HepG2 (cell line): ENCODE data around the gene GTF2F1. TPM values are rescaled to one million over a fixed set of nuclear protein-coding genes. Genes with fewer than 3 reads are reported as not detected.

Source experiments
- ATF4 ChIP-seq, 2 experiments: fragments of 450-650 bp in 1 of 2; sonication (generic) in 1 of 2; formaldehyde crosslinking; IDR thresholded peaks; 2 replicates each; pipeline versions ENCODE4 v1.5.0 to v1.8.0; 2020 to 2022; ENCODE audit warnings: mild to moderate bottlenecking in 1 of 2, missing genetic modification reagents in 1 of 2
- CC2D1A ChIP-seq: sonication (generic); formaldehyde crosslinking; IDR thresholded peaks from 2 replicates; pipeline ENCODE4 v1.8.1; 2023; ENCODE audit warnings: mild to moderate bottlenecking, missing genetic modification reagents
- EHMT2 ChIP-seq: fragments of 200-600 bp; sonication (generic); IDR thresholded peaks from 2 replicates; pipeline ENCODE4 v1.7.0; 2017; ENCODE audit warnings: antibody characterized with exemption, low read depth, low read length, borderline replicate concordance
- HNRNPK ChIP-seq: fragments of 200-400 bp; formaldehyde crosslinking; IDR thresholded peaks from 2 replicates; pipeline ENCODE4 v1.6.1; 2018; ENCODE audit warnings: low read length, low read depth, moderate library complexity, mild to moderate bottlenecking; ENCODE audit not compliant: poor library complexity, severe bottlenecking
- IRF2 ChIP-seq: IDR thresholded peaks from 2 replicates; pipeline ENCODE4 v1.6.1; 2018; ENCODE audit warnings: missing genetic modification reagents, missing compliant biosample characterization
- MAF1 ChIP-seq: sonication (generic); formaldehyde crosslinking; IDR thresholded peaks from 2 replicates; pipeline ENCODE4 v1.5.0; 2020; ENCODE audit warnings: missing genetic modification reagents, borderline replicate concordance
- NFATC3 ChIP-seq: sonication (generic); formaldehyde crosslinking; IDR thresholded peaks from 2 replicates; pipeline ENCODE4 v1.5.1; 2020; ENCODE audit warnings: mild to moderate bottlenecking, missing genetic modification reagents
- POGK ChIP-seq: sonication (generic); formaldehyde crosslinking; conservative IDR thresholded peaks from 2 replicates; pipeline ENCODE4 v1.8.0; 2022; ENCODE audit warnings: mild to moderate bottlenecking, moderate library complexity, missing genetic modification reagents
- SRSF1 ChIP-seq: fragments of 200-400 bp; formaldehyde crosslinking; optimal IDR thresholded peaks from 2 replicates; pipeline ENCODE3; 2017; ENCODE audit warnings: mild to moderate bottlenecking, low read depth, low read length, moderate library complexity
- SSRP1 ChIP-seq: IDR thresholded peaks from 2 replicates; pipeline ENCODE4 v1.6.1; 2016; ENCODE audit warnings: control low read depth
- ZFY ChIP-seq: sonication (generic); formaldehyde crosslinking; IDR thresholded peaks from 2 replicates; pipeline ENCODE4 v1.4.0; 2020; ENCODE audit warnings: missing genetic modification reagents
- ZNF281 ChIP-seq: sonication (generic); formaldehyde crosslinking; IDR thresholded peaks from 2 replicates; pipeline ENCODE4 v1.4.0; 2020; ENCODE audit warnings: missing genetic modification reagents, borderline replicate concordance
- ZNF512B ChIP-seq: sonication (generic); formaldehyde crosslinking; IDR thresholded peaks from 2 replicates; pipeline ENCODE4 v1.5.1; 2020; ENCODE audit warnings: missing genetic modification reagents, mild to moderate bottlenecking, borderline replicate concordance
- ZNF546 ChIP-seq: sonication (generic); formaldehyde crosslinking; conservative IDR thresholded peaks from 2 replicates; pipeline ENCODE4 v1.8.1; 2023; ENCODE audit warnings: mild to moderate bottlenecking, missing genetic modification reagents
- ZNF580 ChIP-seq: IDR thresholded peaks from 2 replicates; pipeline ENCODE4 v1.6.1; 2016; ENCODE audit warnings: low read depth, borderline replicate concordance
- ZNF784 ChIP-seq: sonication (generic); formaldehyde crosslinking; IDR thresholded peaks from 2 replicates; pipeline ENCODE4 v1.5.1; 2020; ENCODE audit warnings: missing genetic modification reagents, mild to moderate bottlenecking, borderline replicate concordance
- ZSCAN21 ChIP-seq: sonication (generic); formaldehyde crosslinking; IDR thresholded peaks from 2 replicates; pipeline ENCODE4 v1.8.0; 2022; ENCODE audit warnings: mild to moderate bottlenecking, missing genetic modification reagents, moderate library complexity, borderline replicate concordance
- polyA plus RNA-seq, 8 experiments: library from polyadenylated mRNA; depleted of rRNA in 3 of 8; stranded (reverse) in 7 of 8; unstranded in 1 of 8; fragments of >200 nt; fragmentation: Illumina TruSeq in 4 of 8; extraction: Trizol in 4 of 8; gene quantifications; 2 replicates each; pipeline versions ENCODE4 v1.2.1 to v1.2.3, GENCODE V29; 2011 to 2016; ENCODE audit warnings: low read depth in 4 of 8, missing spikeins in 1 of 8, mixed read lengths in 1 of 8; ENCODE audit not compliant: insufficient read depth in 1 of 8
- total RNA-seq, 5 experiments: library from RNA; depleted of rRNA; stranded (reverse); fragments of >200 nt; fragmentation: Illumina TruSeq; extraction: Trizol; gene quantifications; 2 replicates each; pipeline ENCODE4 v1.2.3, GENCODE V29; 2016; ENCODE audit warnings: low read depth in 1 of 5

GTF2F1 gene
- total and polyA plus RNA-seq, 2 of the 13 experiments (the other 11 are each of a cell fraction or from before 2014, with no cell fraction given), result 27.8 to 34.1 TPM

- peak; percentile 48; the same call in 1 of the 2 replicates for TF ChIP-seq POGK (CRISPR knock-in tag)
- TF ChIP-seq SRSF1, result no peak
- no peak for TF ChIP-seq ATF4 (CRISPR knock-in tag; IDR thresholded peaks at IDR 0.05)
- TF ChIP-seq ZNF784 (CRISPR knock-in tag), result no peak; the same call in 1 of the 2 replicates
- TF ChIP-seq ZNF580 (CRISPR knock-in tag), result peak; percentile 21; the same call in 1 of the 2 replicates
- 0 out of 2 replicates have a peak, but pooled peaks have one; percentile 15 for TF ChIP-seq IRF2 (CRISPR knock-in tag)
- no peak for TF ChIP-seq EHMT2
- peak; percentile 73 for TF ChIP-seq ZFY
- no peak for TF ChIP-seq HNRNPK
- no peak for TF ChIP-seq SSRP1 (CRISPR knock-in tag)
- TF ChIP-seq MAF1, result no peak
- no peak for TF ChIP-seq ZNF546
- TF ChIP-seq ZSCAN21 (CRISPR knock-in tag), result no peak
- no peak for TF ChIP-seq ZNF281 (CRISPR knock-in tag)
- TF ChIP-seq CC2D1A (CRISPR knock-in tag), result no peak
- TF ChIP-seq ZNF512B (CRISPR knock-in tag), result no peak
- no peak for TF ChIP-seq NFATC3 (CRISPR knock-in tag)
Measured at GRCh38 chr19:6424939-6425731, 32.2 kb upstream of the GTF2F1 start (continued).
